IPS-NIHi7 (cell line): ENCODE results near the gene PSTPIP2.
"Not testable (repeated sequence)": the region's sequence is repeated elsewhere in the genome, so short reads cannot be mapped to it uniquely, and the experiment has no call there.

Experiments used
- DNase-seq: peaks from one replicate; pipeline ENCODE4 v3.0.0; 2012; ENCODE audit warnings: mixed read lengths; ENCODE audit errors: extremely low spot score

The PSTPIP2 gene

GRCh38 chr18:45984546-45985235 is 87.4 kb downstream of the PSTPIP2 start:
- no peak for DNase-seq

GRCh38 chr18:45981821-45982220 is 90.2 kb downstream of the PSTPIP2 start:
- DNase-seq = no peak

GRCh38 chr18:45980229-45980628 is 91.8 kb downstream of the PSTPIP2 start:
- DNase-seq = no peak

- peak; percentile 51 for DNase-seq
These were observed 94.0 kb downstream of the PSTPIP2 start for GRCh38 chr18:45978084-45978483.

GRCh38 chr18:45976974-45977373 is 95.1 kb downstream of the PSTPIP2 start:
- no peak for DNase-seq

GRCh38 chr18:45976566-45976965 is 95.5 kb downstream of the PSTPIP2 start:
- no peak for DNase-seq

- peak; percentile 48 for DNase-seq
These were observed 97.9 kb downstream of the PSTPIP2 start for GRCh38 chr18:45974088-45974536.

- peak; percentile 97 for DNase-seq
These were observed 104.9 kb downstream of the PSTPIP2 start, which contains the start of gene EPG5 for GRCh38 chr18:45967007-45967706. EPG5 (minus strand) TSS chr18:45967329; CDS start chr18:45967239, 90 bp downstream.

GRCh38 chr18:45964913-45965312 is 107.1 kb downstream of the PSTPIP2 start:
- DNase-seq = not testable (repeated sequence)

- no peak for DNase-seq
These were observed 109.2 kb downstream of the PSTPIP2 start for GRCh38 chr18:45962866-45963265.

GRCh38 chr18:45962461-45962860 is 109.6 kb downstream of the PSTPIP2 start:
- DNase-seq = no peak

GRCh38 chr18:45959484-45959883 is 112.6 kb downstream of the PSTPIP2 start:
- DNase-seq = not testable (repeated sequence)

GRCh38 chr18:45958730-45959129 is 113.3 kb downstream of the PSTPIP2 start:
- no peak for DNase-seq

- DNase-seq = no peak
These were observed 114.0 kb downstream of the PSTPIP2 start for GRCh38 chr18:45958027-45958426.

GRCh38 chr18:45957100-45957499 is 115.0 kb downstream of the PSTPIP2 start:
- no peak for DNase-seq

GRCh38 chr18:45954070-45954934 is 117.8 kb downstream of the PSTPIP2 start:
- DNase-seq = no peak

- DNase-seq = no peak
These were observed 120.9 kb downstream of the PSTPIP2 start for GRCh38 chr18:45951016-45951714.

GRCh38 chr18:45945669-45946068 is 126.4 kb downstream of the PSTPIP2 start:
- DNase-seq = no peak

GRCh38 chr18:45940724-45941123 is 131.3 kb downstream of the PSTPIP2 start:
- no peak for DNase-seq

- DNase-seq = no peak
These were observed 132.8 kb downstream of the PSTPIP2 start for GRCh38 chr18:45939236-45939635.

GRCh38 chr18:45938488-45938935 is 133.5 kb downstream of the PSTPIP2 start:
- no peak for DNase-seq
